Activated CD8-positive, alpha-beta T cell treated with anti-CD3 and anti-CD28 coated beads for 36 hours (primary cell): ENCODE results near the gene SF3B3. TPM values are rescaled to one million over a fixed set of nuclear protein-coding genes. Genes with fewer than 3 reads are reported as not detected.

Experiments used
- ATAC-seq: fragments of 200-7000 bp; cut with Tn5 transposase; one replicate; pipeline ENCODE4 v1.10.0; 2021; ENCODE audit warnings: mild to moderate bottlenecking, moderate library complexity
- CTCF ChIA-PET: fragments of 350-600 bp; sonication (Branson Sonifier 250); formaldehyde crosslinking; loops from one replicate; lab custom pipeline; 2021; ENCODE audit warnings: antibody characterized with exemption; lab: Charles Lee
- POLR2A ChIA-PET: fragments of 350-600 bp; sonication (Branson Sonifier 250); formaldehyde crosslinking; loops from one replicate; lab custom pipeline; 2021; ENCODE audit warnings: antibody characterized with exemption; lab: Charles Lee
- DNase-seq: peaks from one replicate; pipeline ENCODE4 v3.0.0-alpha.2; 2020
- H3K27ac Mint-ChIP-seq: one replicate; pipeline ENCODE4 v1.8.0; 2021; ENCODE audit warnings: mild to moderate bottlenecking, mixed read lengths
- H3K27me3 Mint-ChIP-seq: one replicate; pipeline ENCODE4 v1.8.0; 2021; ENCODE audit warnings: mixed read lengths
- H3K36me3 Mint-ChIP-seq: one replicate; pipeline ENCODE4 v1.8.0; 2021; ENCODE audit warnings: low read depth, mixed read lengths
- H3K4me1 Mint-ChIP-seq: one replicate; pipeline ENCODE4 v1.8.0; 2021; ENCODE audit warnings: low read depth, mixed read lengths
- H3K4me3 Mint-ChIP-seq: one replicate; pipeline ENCODE4 v1.8.0; 2021; ENCODE audit warnings: mild to moderate bottlenecking, moderate library complexity, mixed read lengths
- H3K9me3 Mint-ChIP-seq: one replicate; pipeline ENCODE4 v1.8.0; 2021; ENCODE audit warnings: mixed read lengths
- CTCF ChIP-seq: fragments of 200-600 bp; IDR thresholded peaks from one replicate; pipeline ENCODE4 v1.8.0; 2022; ENCODE audit warnings: antibody characterized with exemption, mild to moderate bottlenecking
- intact Hi-C: fragments of 100-400 bp; cut with micrococcal nuclease; formaldehyde crosslinking; loops from one replicate; pipeline ENCODE4 v1.10.0; 2022
- total RNA-seq, 2 experiments: library from RNA; stranded (reverse); gene quantifications; one replicate each; pipeline ENCODE4 v1.2.3, GENCODE V29; 2021

SF3B3 gene
- total RNA-seq, 2 experiments from 2014 or later, result 543 to 552 TPM

GRCh38 chr16:70508752-70509151 lies 14.9 kb upstream of the SF3B3 start:
- peak; percentile 42 for ATAC-seq
- no peak for TF ChIP-seq CTCF
- intact Hi-C loops, result no loop called here
- Mint-ChIP-seq H3K36me3 (peaks cover 18% of the 10 kb centered on the region), H3K4me3 (no peak overlapping the region), H3K9me3 (no peaks in the 10 kb centered on the region), H3K27me3 (no peaks in the 10 kb centered on the region), H3K27ac (peak overlapping the region; percentile 73), H3K4me1 (peaks cover 7% of the 10 kb centered on the region)
- DNase-seq, result no peak
- ChIA-PET CTCF (interaction anchor here (0.7 to 2.4 kb wide), 18 partner anchors 9 to 263 kb away, joined by 3 to 13 read pairs (median 4); partner anchors contain the start of genes COG4 and DDX19B), POLR2A (no interaction called here)

- Mint-ChIP-seq H3K9me3 (no peaks in the 10 kb centered on the region), H3K4me3 (no peak overlapping the region), H3K27ac (no peak overlapping the region), H3K27me3 (no peaks in the 10 kb centered on the region), H3K4me1 (peaks cover 7% of the 10 kb centered on the region), H3K36me3 (peaks cover 19% of the 10 kb centered on the region)
- POLR2A ChIA-PET, result no interaction called here
- CTCF ChIA-PET, result interaction anchor here (1.5 to 2.4 kb wide), 6 partner anchors 9 to 261 kb away, joined by 3 to 13 read pairs (median 5); partner anchors contain the start of genes COG4 and DDX19B
- intact Hi-C loops, result no loop called here
- ATAC-seq, result no peak
- DNase-seq, result no peak
- no peak for TF ChIP-seq CTCF
These were observed 13.4 kb upstream of the SF3B3 start for GRCh38 chr16:70510216-70510615.

- no peak for DNase-seq
- Mint-ChIP-seq H3K27ac (no peak overlapping the region), H3K9me3 (no peaks in the 10 kb centered on the region), H3K4me1 (peaks cover 7% of the 10 kb centered on the region), H3K27me3 (no peaks in the 10 kb centered on the region), H3K4me3 (no peak overlapping the region), H3K36me3 (peaks cover 25% of the 10 kb centered on the region)
- ChIA-PET CTCF (no interaction called here), POLR2A (no interaction called here)
- ATAC-seq, result no peak
- no peak for TF ChIP-seq CTCF
- intact Hi-C loops, result no loop called here
These were observed 11.8 kb upstream of the SF3B3 start for GRCh38 chr16:70511833-70512232.

- H3K27ac Mint-ChIP-seq, result no peak overlapping the region
- peaks cover 27% of the 10 kb centered on the region for H3K36me3 Mint-ChIP-seq
- ChIA-PET CTCF (no interaction called here), POLR2A (no interaction called here)
- DNase-seq, result no peak
- H3K27me3 Mint-ChIP-seq, result no peaks in the 10 kb centered on the region
- TF ChIP-seq CTCF, result no peak
- peaks cover 7% of the 10 kb centered on the region for H3K4me1 Mint-ChIP-seq
- H3K4me3 Mint-ChIP-seq, result no peak overlapping the region
- no peaks in the 10 kb centered on the region for H3K9me3 Mint-ChIP-seq
- ATAC-seq, result no peak
- intact Hi-C loops, result no loop called here
These were observed 11.2 kb upstream of the SF3B3 start for GRCh38 chr16:70512456-70512855.

GRCh38 chr16:70520612-70521297 lies 2.9 kb upstream of the SF3B3 start:
- Mint-ChIP-seq H3K4me3 (peak overlapping the region; percentile 47), H3K36me3 (peaks cover 29% of the 10 kb centered on the region), H3K9me3 (no peaks in the 10 kb centered on the region), H3K27me3 (no peaks in the 10 kb centered on the region), H3K27ac (peak overlapping the region; percentile 85), H3K4me1 (peaks cover 27% of the 10 kb centered on the region)
- intact Hi-C loops, result loop anchor here (10.0 kb wide), 2 partner anchors 136 to 236 kb away; partner anchors contain the start of gene AARS1
- POLR2A ChIA-PET, result interaction anchor here (0.9 kb wide), 1 partner anchor 140 kb away, joined by 4 read pairs; no protein-coding TSS in a partner anchor
- CTCF ChIA-PET, result interaction anchor here (3.5 kb wide), 1 partner anchor 11 kb away, joined by 13 read pairs; no protein-coding TSS in a partner anchor
- DNase-seq (peak; percentile 23), ATAC-seq (peak; percentile 37)
- TF ChIP-seq CTCF, result no peak
